Calu3 (cell line): ENCODE data around the gene IER3. TPM values are rescaled to one million over a fixed set of nuclear protein-coding genes. Genes with fewer than 3 reads are reported as not detected.

Experiments
- BruUV-seq: library from RNA; stranded (reverse); fragments of 400-500 nt; replicated peaks from 2 replicates; lab custom pipeline; 2021; lab: Mats Ljungman, UMichigan
- CTCF ChIA-PET: fragments of 300-600 bp; sonication (Branson Sonifier 250); formaldehyde crosslinking; loops from one replicate; lab custom pipeline; 2022; ENCODE audit warnings: antibody characterized with exemption; lab: Charles Lee
- DNase-seq: peaks from one replicate; pipeline ENCODE4 v3.0.0; 2022
- H3K27ac Mint-ChIP-seq: one replicate; pipeline ENCODE4 v1.8.0; 2022; ENCODE audit warnings: mixed read lengths; ENCODE audit not compliant: unreplicated experiment
- H3K27me3 Mint-ChIP-seq: one replicate; pipeline ENCODE4 v1.8.0; 2022; ENCODE audit warnings: mixed read lengths; ENCODE audit not compliant: unreplicated experiment
- H3K36me3 Mint-ChIP-seq: one replicate; pipeline ENCODE4 v1.8.0; 2022; ENCODE audit warnings: mild to moderate bottlenecking, moderate library complexity, mixed read lengths; ENCODE audit not compliant: insufficient read depth, unreplicated experiment
- H3K4me1 Mint-ChIP-seq: one replicate; pipeline ENCODE4 v1.8.0; 2022; ENCODE audit warnings: mild to moderate bottlenecking, low read depth, mixed read lengths; ENCODE audit not compliant: unreplicated experiment
- H3K4me3 Mint-ChIP-seq: one replicate; pipeline ENCODE4 v1.8.0; 2022; ENCODE audit warnings: mild to moderate bottlenecking, low read depth, moderate library complexity, mixed read lengths; ENCODE audit not compliant: unreplicated experiment
- H3K9me3 Mint-ChIP-seq: one replicate; pipeline ENCODE4 v1.8.0; 2022; ENCODE audit warnings: low read depth, mixed read lengths; ENCODE audit not compliant: unreplicated experiment
- intact Hi-C: fragments of 100-400 bp; cut with micrococcal nuclease; formaldehyde crosslinking; loops from one replicate; pipeline ENCODE4 v1.10.0; 2022; ENCODE audit not compliant: unreplicated experiment
- total RNA-seq: library from RNA; stranded (reverse); gene quantifications from 2 replicates; pipeline ENCODE4 v1.2.3, GENCODE V29; 2022
- TF ChIP-seq, protein P1 (sequence below): fragments of 200-600 bp; IDR thresholded peaks from one replicate; pipeline ENCODE4 v1.8.0; 2022; ENCODE audit warnings: antibody characterized with exemption; ENCODE audit not compliant: unreplicated experiment

IER3 gene
- total RNA-seq, 1 experiment from 2014 or later: 458 TPM

DNA sequence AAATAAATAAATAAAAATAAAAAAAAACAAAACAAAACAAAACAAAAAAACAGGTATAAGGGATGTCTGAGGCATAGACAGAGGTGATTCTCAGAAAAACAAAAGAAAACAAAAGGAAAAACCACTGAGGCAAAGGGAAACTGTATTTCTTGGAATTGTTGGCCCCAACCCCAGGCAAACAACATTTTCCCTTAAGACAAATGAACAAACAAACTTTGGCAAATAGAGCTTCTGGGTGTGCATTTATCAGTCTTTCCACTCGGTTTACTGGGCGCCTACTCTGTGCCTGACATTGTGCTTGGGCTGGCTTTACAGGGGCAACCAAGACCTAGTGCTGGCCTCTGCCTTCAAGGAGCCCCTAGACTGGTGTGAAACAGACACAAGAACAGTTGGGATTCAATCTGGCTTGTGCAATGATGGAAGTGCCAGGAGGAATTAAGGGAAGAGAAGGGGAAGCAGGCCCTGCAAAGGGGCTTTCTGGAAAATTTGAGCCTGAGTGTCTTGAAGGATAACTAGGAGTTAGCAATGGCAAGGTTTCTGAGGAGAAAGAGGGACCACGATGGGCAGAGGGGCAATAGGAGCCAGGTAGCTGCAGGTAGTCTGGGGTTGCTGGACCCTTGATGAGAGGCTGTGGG lies 33.8 kb upstream of the IER3 start:
- CTCF ChIA-PET: interaction anchor here (0.6 kb wide), 1 partner anchor 66 kb away, joined by 6 read pairs; no protein-coding TSS in a partner anchor
- Mint-ChIP-seq H3K4me3 (no peak overlapping the region), H3K4me1 (peaks cover 62% of the 10 kb centered on the region), H3K27me3 (no peaks in the 10 kb centered on the region), H3K36me3 (peaks cover 35% of the 10 kb centered on the region), H3K9me3 (peaks cover 3% of the 10 kb centered on the region), H3K27ac (peak overlapping the region; percentile 97)
- BruUV-seq: no TSS peak
- TF ChIP-seq, protein P1, sequence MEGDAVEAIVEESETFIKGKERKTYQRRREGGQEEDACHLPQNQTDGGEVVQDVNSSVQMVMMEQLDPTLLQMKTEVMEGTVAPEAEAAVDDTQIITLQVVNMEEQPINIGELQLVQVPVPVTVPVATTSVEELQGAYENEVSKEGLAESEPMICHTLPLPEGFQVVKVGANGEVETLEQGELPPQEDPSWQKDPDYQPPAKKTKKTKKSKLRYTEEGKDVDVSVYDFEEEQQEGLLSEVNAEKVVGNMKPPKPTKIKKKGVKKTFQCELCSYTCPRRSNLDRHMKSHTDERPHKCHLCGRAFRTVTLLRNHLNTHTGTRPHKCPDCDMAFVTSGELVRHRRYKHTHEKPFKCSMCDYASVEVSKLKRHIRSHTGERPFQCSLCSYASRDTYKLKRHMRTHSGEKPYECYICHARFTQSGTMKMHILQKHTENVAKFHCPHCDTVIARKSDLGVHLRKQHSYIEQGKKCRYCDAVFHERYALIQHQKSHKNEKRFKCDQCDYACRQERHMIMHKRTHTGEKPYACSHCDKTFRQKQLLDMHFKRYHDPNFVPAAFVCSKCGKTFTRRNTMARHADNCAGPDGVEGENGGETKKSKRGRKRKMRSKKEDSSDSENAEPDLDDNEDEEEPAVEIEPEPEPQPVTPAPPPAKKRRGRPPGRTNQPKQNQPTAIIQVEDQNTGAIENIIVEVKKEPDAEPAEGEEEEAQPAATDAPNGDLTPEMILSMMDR: no peak
- intact Hi-C loops: no loop called here
- no peak for DNase-seq

GRCh38 chr6:30777155-30777485 lies 32.8 kb upstream of the IER3 start:
- intact Hi-C loops: no loop called here
- Mint-ChIP-seq H3K36me3 (peaks cover 30% of the 10 kb centered on the region), H3K4me3 (no peak overlapping the region), H3K9me3 (peaks cover 3% of the 10 kb centered on the region), H3K4me1 (peaks cover 63% of the 10 kb centered on the region), H3K27me3 (no peaks in the 10 kb centered on the region), H3K27ac (no peak overlapping the region)
- TF ChIP-seq, protein P1: no peak
- no TSS peak for BruUV-seq
- CTCF ChIA-PET: no interaction called here
- no peak for DNase-seq

GRCh38 chr6:30776390-30777154 lies 32.2 kb upstream of the IER3 start:
- Mint-ChIP-seq H3K27me3 (no peaks in the 10 kb centered on the region), H3K4me1 (peaks cover 60% of the 10 kb centered on the region), H3K36me3 (peaks cover 30% of the 10 kb centered on the region), H3K4me3 (no peak overlapping the region), H3K9me3 (peaks cover 3% of the 10 kb centered on the region), H3K27ac (no peak overlapping the region)
- DNase-seq: no peak
- CTCF ChIA-PET: interaction anchor here (0.7 kb wide), 1 partner anchor 36 kb away, joined by 7 read pairs; no protein-coding TSS in a partner anchor
- no TSS peak for BruUV-seq
- intact Hi-C loops: no loop called here
- TF ChIP-seq, protein P1: no peak

- no peak for DNase-seq
- BruUV-seq: no TSS peak
Measured at GRCh38 chr6:30775104-30775503, 30.8 kb upstream of the IER3 start.

More at GRCh38 chr6:30775104-30775503, 30.8 kb upstream of the IER3 start:
- CTCF ChIA-PET: no interaction called here
- Mint-ChIP-seq H3K36me3 (peaks cover 18% of the 10 kb centered on the region), H3K27ac (no peak overlapping the region), H3K9me3 (peaks cover 3% of the 10 kb centered on the region), H3K27me3 (no peaks in the 10 kb centered on the region), H3K4me3 (no peak overlapping the region), H3K4me1 (peaks cover 57% of the 10 kb centered on the region)
- TF ChIP-seq, protein P1: no peak
- intact Hi-C loops: no loop called here
